Measurements from ENCODE around the gene PXMP4. TPM values are rescaled to one million over a fixed set of nuclear protein-coding genes. Genes with fewer than 3 reads are reported as not detected.

PXMP4 gene
- total RNA-seq, 1 experiment from 2014 or later, result 12.0 TPM

GRCh38 chr20:33693289-33693688 lies 26.8 kb downstream of the PXMP4 start:
- BruUV-seq (replicated peaks), result no TSS peak

DNA sequence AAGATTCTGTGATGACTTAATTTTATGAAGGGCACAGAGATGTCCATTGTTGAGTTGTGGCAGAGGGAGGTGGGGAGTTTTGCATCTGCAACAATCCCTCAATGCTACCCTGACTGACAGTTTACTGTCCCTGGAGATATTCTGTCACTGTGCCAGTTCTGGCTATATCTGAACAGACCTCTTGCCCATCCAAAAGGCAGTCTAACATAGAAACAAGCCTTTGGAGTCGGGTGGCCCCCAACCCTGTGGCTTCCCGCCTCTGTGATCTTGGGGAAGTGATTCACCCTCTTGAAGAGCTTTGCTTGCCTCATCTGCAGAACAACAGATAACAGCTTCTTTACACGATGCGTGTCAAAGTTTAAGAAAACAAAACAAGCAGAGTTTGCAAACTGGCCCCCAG lies 30.1 kb downstream of the PXMP4 start:
- Histone ChIP-seq H3K27me3 (ENCODE audit: control insufficient read depth, insufficient read depth, low read length) (no peaks in the 10 kb centered on the region), H3K36me3 (ENCODE audit: control insufficient read depth, insufficient read depth, low read length) (no peaks in the 10 kb centered on the region), H3K4me3 (ENCODE audit: low read depth in 2 of 2, low read length in 2 of 2) (no peak overlapping the region), H3K9me3 (ENCODE audit: control insufficient read depth, insufficient read depth, low read depth, low read length) (no peaks in the 10 kb centered on the region), H3K4me1 (ENCODE audit: control insufficient read depth, insufficient read depth, low read length) (peaks cover 2% of the 10 kb centered on the region), H3K27ac (ENCODE audit: low read length) (no peak overlapping the region)
- CTCF ChIA-PET, result interaction anchor here (0.6 kb wide), 1 partner anchor 212 kb away, joined by 3 read pairs; no protein-coding TSS in a partner anchor
- BruUV-seq (replicated peaks), result no TSS peak
- DNase-seq (ENCODE audit: low read depth, low spot score), result no peak
- no peak for ATAC-seq
- in situ Hi-C loops (cut with HindIII; ENCODE audit: low pct_unique_long_range_greater_than_20kb, low sequenced_read_pairs), result no loop called here
- intact Hi-C loops (cut with micrococcal nuclease; ENCODE audit: unreplicated experiment), result no loop called here
- POLR2A ChIA-PET, result no interaction called here
- no peak for TF ChIP-seq POLR2AphosphoS5 (IDR thresholded peaks at IDR 0.05; ENCODE audit: low read depth, low read length)
- TF ChIP-seq, protein P1, sequence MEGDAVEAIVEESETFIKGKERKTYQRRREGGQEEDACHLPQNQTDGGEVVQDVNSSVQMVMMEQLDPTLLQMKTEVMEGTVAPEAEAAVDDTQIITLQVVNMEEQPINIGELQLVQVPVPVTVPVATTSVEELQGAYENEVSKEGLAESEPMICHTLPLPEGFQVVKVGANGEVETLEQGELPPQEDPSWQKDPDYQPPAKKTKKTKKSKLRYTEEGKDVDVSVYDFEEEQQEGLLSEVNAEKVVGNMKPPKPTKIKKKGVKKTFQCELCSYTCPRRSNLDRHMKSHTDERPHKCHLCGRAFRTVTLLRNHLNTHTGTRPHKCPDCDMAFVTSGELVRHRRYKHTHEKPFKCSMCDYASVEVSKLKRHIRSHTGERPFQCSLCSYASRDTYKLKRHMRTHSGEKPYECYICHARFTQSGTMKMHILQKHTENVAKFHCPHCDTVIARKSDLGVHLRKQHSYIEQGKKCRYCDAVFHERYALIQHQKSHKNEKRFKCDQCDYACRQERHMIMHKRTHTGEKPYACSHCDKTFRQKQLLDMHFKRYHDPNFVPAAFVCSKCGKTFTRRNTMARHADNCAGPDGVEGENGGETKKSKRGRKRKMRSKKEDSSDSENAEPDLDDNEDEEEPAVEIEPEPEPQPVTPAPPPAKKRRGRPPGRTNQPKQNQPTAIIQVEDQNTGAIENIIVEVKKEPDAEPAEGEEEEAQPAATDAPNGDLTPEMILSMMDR (IDR thresholded peaks at IDR 0.05), result no peak
- TF ChIP-seq SIN3A (IDR thresholded peaks at IDR 0.05; ENCODE audit: borderline replicate concordance, insufficient read depth, low read depth, low read length), result no peak
- no peak for TF ChIP-seq TCF7L2 (IDR thresholded peaks at IDR 0.05; ENCODE audit: low read depth, low read length)
- TF ChIP-seq, protein P2, sequence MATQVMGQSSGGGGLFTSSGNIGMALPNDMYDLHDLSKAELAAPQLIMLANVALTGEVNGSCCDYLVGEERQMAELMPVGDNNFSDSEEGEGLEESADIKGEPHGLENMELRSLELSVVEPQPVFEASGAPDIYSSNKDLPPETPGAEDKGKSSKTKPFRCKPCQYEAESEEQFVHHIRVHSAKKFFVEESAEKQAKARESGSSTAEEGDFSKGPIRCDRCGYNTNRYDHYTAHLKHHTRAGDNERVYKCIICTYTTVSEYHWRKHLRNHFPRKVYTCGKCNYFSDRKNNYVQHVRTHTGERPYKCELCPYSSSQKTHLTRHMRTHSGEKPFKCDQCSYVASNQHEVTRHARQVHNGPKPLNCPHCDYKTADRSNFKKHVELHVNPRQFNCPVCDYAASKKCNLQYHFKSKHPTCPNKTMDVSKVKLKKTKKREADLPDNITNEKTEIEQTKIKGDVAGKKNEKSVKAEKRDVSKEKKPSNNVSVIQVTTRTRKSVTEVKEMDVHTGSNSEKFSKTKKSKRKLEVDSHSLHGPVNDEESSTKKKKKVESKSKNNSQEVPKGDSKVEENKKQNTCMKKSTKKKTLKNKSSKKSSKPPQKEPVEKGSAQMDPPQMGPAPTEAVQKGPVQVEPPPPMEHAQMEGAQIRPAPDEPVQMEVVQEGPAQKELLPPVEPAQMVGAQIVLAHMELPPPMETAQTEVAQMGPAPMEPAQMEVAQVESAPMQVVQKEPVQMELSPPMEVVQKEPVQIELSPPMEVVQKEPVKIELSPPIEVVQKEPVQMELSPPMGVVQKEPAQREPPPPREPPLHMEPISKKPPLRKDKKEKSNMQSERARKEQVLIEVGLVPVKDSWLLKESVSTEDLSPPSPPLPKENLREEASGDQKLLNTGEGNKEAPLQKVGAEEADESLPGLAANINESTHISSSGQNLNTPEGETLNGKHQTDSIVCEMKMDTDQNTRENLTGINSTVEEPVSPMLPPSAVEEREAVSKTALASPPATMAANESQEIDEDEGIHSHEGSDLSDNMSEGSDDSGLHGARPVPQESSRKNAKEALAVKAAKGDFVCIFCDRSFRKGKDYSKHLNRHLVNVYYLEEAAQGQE (IDR thresholded peaks at IDR 0.05; ENCODE audit: insufficient read depth in 1 of 2, low read depth in 2 of 2, low read length in 1 of 2), result no peak

More at GRCh38 chr20:33693289-33693688, 26.8 kb downstream of the PXMP4 start:
- Histone ChIP-seq H3K36me3 (ENCODE audit: control insufficient read depth, insufficient read depth, low read length) (no peaks in the 10 kb centered on the region), H3K9me3 (ENCODE audit: control insufficient read depth, insufficient read depth, low read depth, low read length) (no peaks in the 10 kb centered on the region), H3K27ac (ENCODE audit: low read length) (no peak overlapping the region), H3K4me3 (ENCODE audit: low read depth in 2 of 2, low read length in 2 of 2) (no peak overlapping the region), H3K4me1 (ENCODE audit: control insufficient read depth, insufficient read depth, low read length) (no peaks in the 10 kb centered on the region), H3K27me3 (ENCODE audit: control insufficient read depth, insufficient read depth, low read length) (no peaks in the 10 kb centered on the region)
- in situ Hi-C loops (cut with HindIII; ENCODE audit: low pct_unique_long_range_greater_than_20kb, low sequenced_read_pairs), result no loop called here
- ChIA-PET CTCF (interaction anchor here (0.6 kb wide), 1 partner anchor 242 kb away, joined by 3 read pairs; no protein-coding TSS in a partner anchor), POLR2A (no interaction called here)
- ATAC-seq (no peak), DNase-seq (ENCODE audit: low read depth, low spot score) (no peak)
- intact Hi-C loops (cut with micrococcal nuclease; ENCODE audit: unreplicated experiment), result no loop called here
- TF ChIP-seq TCF7L2 (IDR thresholded peaks at IDR 0.05; ENCODE audit: low read depth, low read length) (no peak), SIN3A (IDR thresholded peaks at IDR 0.05; ENCODE audit: borderline replicate concordance, insufficient read depth, low read depth, low read length) (no peak), POLR2AphosphoS5 (IDR thresholded peaks at IDR 0.05; ENCODE audit: low read depth, low read length) (no peak)
- TF ChIP-seq, protein P2 (IDR thresholded peaks at IDR 0.05; ENCODE audit: insufficient read depth in 1 of 2, low read depth in 2 of 2, low read length in 1 of 2), result no peak
- TF ChIP-seq, protein P1 (IDR thresholded peaks at IDR 0.05), result no peak
